ENCODE measurements around the gene IFNE.

Gene IFNE, protein sequence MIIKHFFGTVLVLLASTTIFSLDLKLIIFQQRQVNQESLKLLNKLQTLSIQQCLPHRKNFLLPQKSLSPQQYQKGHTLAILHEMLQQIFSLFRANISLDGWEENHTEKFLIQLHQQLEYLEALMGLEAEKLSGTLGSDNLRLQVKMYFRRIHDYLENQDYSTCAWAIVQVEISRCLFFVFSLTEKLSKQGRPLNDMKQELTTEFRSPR

DNA sequence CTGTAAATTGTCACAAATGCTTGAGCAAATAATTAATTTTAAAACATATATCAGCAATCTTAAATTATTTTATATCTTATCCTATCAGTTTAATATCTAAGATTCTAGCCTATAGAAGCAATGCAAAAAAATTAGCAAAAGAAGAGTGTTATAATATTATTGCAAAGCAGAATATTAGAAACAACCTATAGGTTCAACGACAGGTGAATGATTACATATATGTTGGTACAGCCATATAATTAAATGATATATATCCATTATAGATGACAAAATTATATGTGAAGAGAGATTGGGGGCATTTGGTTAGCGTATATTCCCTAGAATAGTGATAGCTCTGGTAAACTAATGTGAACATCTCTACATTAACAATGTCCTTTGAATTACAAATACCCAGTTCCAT lies at the start of gene IFNE:
Gene IFNE (minus strand): TSS at position 101 of the 400 bp plus-strand sequence. CDS start 619 bp downstream, outside the sequence.
- DNase-seq (ENCODE audit: low read depth in 3 of 3) = no peak

DNA sequence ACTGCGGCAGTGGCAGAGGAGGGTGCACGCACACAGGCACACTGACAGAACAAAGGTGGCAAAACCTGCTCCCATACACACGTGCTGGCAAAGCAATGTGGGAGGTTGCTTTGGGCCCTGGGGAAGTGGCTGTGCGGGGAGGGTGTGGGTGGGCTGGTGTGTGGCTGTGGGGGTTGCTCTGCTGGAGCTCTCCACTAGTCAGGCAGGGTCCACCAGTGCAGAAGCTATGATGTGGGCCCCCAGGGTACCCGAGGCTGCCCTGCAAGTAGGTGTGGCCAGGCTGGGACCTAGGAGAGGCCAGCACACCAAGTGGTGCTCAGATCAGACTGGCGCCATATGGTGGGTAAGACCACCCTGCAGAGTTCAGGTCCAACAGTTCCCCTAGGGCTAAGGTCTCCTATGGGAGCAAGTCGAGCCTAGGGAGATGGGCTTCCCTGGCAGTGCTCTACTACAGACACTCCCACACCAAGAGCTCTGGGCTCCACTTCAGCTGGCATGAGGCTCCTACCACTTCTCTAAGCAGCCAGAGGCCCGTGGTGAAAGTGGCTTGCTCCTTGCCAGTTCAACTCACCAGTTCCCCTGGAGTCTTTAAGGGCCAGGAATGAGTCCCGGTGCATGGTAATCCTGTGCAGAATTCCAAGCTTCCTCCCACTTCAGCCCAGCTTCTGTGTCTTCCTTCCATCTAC lies 46.2 kb upstream of the IFNE start:
- no peak for DNase-seq (ENCODE audit: low read depth in 3 of 3)

DNA sequence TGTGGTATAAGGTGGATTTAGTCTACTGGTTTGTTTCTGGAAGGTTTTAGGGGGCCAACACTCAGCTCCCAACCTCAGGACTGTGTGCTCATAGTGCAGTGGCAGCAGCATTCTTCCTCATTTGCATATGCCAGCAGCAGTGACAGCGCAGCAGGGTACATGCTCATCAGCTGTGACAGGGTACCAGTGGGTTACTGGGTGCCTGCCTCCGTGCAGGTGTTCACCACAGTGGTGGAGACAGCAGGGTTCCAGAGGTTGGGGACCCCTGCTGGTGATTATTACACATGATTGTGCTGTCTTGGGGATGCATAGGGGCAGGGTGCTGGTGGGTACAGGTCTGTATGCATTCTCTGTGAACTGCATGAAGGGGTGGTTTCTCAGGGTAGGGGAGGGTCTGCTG lies 45.5 kb upstream of the IFNE start:
- no peak for DNase-seq (ENCODE audit: low read depth in 3 of 3)

DNA sequence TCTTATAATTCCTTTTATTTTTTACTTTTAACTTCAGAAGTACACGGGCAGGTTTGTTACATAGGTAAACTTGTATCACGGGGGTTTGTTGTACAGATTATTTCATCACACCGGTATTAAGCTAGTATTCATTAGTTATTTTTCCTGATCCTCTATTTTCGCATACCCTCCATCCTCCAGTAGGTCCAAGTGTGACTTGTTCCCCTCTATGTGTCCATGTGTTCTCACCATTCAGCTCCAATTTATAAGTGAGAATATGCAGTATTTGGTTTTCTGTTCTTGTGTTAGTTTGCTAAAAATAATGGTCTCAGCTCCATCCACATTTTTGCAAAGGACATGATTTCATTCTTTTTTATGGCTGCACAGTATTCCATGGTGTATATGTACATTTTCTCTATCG lies 43.1 kb upstream of the IFNE start:
- DNase-seq (ENCODE audit: low read depth in 3 of 3) = no peak

DNA sequence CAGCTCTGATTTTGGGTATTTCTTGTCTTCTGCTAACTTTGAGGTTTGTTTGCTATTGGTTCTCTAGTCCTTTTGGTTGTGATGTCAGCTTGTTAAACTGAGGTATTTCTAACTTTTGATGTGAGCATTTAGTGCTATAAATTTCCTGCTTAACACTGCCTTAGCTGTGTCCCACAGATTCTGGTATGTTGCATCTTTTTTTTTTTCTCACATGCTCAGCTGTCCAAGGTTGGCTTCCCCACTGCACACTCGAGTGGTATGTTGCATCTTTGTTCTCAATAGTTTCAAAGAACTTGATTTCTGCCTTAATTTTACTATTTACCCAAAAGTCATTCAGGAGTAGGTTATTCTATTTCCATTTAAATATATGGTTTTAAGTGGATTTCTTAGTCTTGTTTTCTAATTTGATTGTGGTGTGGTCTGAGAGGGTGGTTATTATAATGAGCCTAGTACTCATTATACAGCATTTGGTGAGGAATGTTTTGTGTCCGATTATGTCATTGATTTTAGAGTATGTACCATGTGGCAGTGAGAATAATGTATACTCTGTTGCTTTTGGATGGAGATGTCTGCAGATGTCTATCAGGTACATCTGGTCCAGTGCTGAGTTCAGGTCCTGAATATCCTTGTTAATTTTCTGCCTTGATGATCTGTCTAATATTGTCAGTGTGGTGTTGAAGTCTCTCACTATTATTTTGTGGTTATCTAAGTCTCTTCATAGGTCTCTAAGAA lies 42.2 kb upstream of the IFNE start:
- DNase-seq (ENCODE audit: low read depth in 3 of 3) = no peak

DNA sequence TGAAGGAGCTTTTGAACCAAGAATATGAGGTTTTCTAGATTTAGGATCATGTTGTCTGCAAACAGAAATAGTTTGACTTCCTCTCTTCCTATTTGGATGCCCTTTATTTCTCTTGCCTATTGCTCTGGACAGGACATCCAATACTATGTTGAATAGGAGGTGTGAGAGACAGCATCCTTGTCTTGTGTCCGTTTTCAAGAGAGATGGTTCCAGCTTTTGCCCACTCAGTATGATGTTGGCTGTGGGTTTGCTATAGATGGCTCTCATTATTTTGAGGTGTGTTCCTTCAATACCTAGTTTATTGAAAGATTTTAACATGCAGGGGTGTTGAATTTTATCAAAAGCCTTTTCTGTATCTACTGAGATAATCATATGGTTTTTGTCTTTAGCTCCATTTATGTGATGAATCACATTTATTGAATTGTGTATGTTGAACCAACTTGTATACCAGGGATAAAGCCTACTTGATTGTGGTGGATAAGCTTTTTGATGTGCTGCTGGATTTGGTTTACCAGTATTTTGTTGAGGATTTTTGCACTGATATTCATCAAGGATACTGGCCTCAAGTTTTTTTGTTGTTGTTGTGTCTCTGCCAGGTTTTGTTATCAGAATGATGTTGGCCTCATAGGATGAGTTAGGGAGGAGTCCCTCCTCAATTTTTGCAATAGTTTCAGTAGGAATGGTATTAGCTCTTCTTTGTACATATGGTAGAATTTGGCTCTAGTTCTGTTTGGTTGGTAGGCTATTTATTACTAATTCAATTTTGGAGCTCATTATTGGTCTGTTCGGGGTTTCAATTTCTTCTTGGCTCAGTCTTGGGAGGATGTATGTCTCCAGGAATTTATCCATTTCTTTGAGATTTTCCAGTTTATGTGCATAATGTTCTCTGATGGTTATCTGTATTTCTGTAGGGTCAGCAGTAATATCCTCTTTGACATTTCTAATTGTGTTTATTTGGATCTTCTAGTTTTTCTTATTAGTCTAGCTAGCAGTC lies 41.2 kb upstream of the IFNE start:
- DNase-seq (ENCODE audit: low read depth in 3 of 3) = no peak

DNA sequence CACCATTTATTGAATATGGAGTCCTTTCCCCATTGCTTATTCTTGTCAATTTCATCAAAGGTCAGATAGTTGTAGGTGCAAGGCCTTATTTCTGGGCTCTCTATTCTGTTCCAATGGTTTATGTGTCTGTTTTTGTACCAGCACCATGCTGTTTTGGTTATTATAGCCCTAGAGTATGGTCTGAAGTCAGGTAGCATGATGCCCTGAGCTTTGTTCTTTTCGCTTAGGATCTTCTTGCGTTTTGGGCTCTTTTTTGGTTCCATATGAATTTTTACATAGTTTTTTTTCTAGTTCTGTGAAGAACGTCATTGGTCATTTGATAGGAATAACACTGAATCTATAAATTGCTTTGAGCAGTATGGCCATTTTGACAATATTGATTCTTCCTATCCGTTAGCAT lies 40.2 kb upstream of the IFNE start:
- DNase-seq (ENCODE audit: low read depth in 3 of 3) = no peak

DNA sequence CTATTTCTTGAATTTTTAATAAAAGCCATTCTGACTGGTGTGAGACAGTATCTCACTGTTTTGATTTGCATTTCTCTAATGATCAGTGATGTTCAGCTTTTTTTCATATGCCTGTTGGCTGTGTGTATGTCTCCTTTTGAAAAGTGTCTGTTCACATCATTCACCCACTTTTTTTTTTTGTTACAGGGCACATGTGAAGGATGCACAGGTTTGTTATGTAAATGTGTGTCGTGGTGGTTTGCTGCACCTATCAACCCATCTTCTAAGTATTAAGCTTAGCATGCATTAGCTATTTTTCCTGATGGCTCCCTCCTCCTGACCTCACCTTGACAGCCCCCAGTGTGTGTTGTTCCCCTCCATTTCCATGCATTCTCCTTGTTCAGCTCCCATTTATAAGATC lies 39.3 kb upstream of the IFNE start:
- DNase-seq (ENCODE audit: low read depth in 3 of 3) = no peak

DNA sequence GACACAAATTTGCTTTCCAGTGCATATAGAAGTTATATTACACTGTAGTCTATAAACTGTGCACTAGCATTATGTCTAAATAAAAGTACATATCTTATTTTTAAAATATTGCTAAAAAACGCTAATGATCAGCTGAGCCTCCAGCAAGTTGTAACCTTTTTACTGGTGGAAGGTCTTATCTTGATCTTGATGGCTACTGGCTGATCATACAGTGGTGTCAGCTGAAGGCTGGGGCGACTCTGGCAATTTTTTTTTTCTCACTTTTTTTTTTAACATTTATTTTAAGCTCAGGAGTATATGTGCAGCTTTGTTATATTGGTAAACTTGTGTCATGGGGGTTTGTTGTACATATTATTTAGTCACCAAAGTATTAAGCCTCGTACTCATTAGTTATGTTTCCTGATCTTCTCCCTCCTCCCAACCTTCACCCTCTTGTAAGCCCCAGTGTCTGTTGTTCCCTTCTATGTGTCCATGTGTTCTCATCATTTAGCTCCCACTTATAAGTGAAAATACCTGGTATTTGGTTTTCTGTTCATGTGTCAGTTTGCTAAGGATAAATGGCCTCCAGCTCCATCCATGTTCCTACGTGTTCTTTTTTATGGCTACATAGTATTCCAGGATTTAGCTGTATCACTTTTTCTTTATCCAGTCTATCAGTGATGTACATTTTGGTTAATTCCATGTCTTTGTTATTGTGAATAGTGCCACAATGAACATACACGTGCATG lies 38.6 kb upstream of the IFNE start:
- DNase-seq (ENCODE audit: low read depth in 3 of 3) = no peak

DNA sequence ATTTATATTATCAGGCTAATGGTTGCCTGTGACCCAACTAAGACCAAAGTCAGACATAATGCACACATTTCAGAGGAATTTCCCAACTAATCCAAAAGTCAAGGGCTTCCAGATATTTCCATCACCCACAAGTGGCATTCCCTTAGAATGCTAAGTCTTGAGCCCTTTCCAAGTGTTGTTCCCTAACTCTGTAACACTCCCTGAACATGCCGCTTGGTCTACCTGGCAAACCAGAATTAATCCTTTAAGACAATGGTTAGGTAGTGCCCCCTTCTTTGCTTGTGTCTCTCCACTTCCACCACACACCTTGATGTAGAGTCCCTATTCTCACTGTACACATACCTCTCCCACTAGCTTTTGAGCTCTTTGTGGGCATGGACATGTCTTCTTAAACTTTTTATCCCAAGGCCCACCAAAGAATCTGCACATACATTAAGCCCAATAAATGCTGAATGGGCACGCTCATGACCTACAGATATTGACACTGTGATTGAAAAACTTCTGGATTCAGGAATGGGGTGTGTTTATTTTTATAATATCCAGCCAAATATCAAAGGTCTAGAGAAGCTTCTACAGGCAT lies 37.8 kb upstream of the IFNE start:
- no peak for DNase-seq (ENCODE audit: low read depth in 3 of 3)

DNA sequence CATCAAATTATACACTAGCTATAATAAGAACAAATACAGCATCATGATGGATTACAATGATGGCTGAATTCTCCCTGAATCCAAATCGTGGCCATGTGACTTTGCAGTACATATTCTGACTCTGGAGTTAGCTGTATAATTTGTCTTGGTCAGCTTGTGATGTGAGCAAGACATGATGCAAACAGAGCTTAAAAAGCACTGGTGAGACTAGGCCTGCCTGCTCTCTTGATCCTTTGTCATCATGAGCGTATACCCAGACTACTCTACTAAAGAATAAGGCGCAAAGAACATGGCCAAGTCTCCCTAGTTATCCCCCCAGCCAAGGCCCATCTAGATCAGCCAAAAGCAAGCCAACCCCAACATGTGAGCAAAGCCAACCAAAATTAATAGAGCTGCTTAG lies 34.7 kb upstream of the IFNE start:
- DNase-seq (ENCODE audit: low read depth in 3 of 3) = no peak

DNA sequence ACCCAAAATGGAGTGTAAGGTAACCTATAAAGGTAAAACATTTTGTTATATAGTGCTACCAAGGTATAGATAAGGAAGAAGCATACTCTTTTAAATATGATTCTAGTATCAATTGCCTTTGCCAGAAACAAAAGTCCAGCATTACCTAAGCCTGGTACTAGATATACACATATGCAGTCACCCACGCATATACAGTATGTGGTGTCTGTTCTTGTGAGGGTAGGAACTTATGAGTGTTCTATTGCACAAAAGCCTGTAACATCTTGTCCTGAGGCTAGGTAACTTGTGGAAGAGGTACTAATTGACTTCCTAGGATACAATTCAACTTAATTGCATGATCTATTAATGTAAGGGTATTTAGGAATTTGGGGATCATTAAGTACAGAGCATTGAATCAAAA lies 31.3 kb upstream of the IFNE start:
- no peak for DNase-seq (ENCODE audit: low read depth in 3 of 3)

DNA sequence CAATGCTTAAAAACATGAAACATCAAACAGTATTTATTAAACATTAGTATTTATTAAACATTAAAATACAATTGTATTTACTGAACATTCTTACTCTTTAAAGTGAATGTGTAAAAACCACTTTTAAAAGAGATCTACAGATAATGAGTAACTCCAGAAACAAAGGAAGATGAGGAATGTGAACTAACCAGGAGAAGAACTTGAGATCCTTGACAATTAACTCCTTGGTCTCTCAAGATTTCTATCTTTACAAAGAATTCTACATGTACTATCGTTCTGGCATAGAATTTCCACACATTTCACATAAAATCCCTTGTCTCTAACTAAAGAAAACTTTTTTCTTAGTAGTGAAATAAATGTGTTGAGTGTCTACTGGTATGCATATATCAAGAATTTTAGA lies 28.7 kb upstream of the IFNE start:
- DNase-seq (ENCODE audit: low read depth in 3 of 3) = no peak

DNA sequence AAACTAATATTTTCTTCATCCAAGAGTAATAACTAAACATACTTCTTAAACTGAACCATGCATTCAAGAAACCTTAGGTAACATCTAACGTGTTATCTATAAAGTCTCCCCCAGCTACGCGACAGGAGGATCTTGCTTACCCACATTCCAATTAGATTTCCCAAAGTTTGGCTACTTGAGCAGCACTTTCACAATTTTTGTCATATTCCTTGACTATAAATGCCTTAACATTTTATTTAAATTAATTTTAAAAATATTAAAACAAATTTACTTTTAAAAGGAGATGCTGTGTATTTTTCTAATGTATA lies 25.3 kb upstream of the IFNE start:
- no peak for DNase-seq (ENCODE audit: low read depth in 3 of 3)

DNA sequence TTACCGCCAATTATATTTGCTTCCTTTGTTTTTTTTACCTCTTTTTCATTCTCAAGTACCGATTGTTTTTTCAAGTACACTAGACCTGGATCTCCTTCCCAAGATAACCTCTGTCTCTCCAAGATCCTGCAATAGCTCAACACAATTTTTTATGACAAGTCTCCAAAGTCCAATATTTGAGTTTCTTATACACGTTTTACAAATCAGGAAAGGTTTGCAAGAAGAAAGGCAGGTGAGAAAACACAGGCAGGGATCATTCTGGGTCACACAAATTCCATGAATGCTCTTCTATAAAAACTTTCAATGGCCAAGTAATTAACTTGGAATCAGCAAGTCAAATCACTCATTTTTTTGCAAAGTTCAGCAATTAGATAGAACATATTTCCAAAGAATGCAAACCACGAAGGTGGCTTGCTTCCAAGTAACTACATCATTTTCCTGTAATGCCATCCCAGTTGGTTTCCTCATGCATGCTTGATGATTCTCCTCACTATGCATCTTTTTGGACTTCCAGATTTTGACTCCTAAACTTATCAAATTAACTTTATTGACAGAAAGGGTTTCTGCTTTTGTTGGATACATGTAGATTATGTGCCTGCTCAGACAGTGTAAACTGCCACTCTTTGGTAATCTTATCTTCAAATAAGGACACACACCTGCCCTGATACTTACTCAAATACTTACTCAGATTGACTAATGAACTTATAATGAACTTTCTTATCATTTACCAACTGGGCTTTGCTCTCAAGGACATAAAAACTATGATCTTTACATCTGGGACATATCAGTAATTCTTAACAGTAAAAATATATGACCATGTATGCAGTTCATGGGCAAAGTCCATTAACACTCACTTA lies 24.7 kb upstream of the IFNE start:
- no peak for DNase-seq (ENCODE audit: low read depth in 3 of 3)

DNA sequence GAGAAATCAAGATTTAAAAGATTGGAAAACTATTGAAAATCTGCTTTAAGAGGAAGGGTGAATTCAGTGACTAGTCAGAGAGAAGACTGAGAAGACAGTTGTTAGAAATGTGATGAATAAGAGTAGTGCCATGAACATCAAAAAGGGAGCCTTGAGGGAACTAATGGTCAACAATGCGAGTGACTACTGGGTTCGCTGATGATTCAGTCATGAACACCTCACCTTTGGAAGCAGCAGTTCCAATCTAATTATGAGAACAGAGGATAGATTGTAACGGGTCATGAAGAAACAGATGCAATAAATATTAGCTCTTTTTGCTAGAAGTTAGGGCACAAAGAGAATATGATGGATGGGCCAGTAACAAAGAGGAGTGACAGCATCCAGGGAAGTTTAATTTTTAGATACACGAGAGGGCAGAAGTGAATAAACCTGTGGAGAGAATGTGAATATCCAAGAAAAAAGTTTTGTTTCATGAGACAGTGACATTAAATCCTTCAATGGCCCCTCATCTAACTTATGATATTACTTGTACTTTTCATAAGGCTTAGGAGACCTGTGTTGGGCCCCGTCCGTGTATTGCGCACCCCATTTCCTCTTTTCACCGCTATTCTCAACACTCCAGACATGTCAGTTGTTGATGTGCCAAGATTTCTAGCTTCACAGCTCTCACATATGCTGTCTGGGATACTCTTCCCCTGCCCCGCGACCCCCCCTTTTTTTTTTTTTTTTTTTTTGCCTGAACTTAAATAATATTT lies 23.5 kb upstream of the IFNE start:
- DNase-seq (ENCODE audit: low read depth in 3 of 3) = no peak

DNA sequence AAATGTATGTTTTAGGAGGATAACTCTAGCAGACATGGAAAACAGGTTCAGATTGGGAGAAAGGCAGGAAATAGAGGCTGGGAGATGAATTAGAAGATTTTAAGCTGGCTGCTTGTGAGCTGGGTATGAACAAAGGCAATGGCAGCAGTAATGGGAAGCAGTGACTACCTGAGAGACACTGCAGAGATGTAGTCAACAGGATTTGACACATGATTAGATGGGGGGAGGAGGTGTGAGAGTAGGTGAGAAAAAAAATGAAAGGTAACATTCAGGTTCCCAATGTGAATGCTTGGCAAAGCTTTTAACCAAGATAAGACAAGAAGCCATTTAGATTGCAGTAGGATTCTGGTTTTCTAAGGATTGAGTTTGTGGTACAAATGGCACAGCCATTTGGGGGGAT lies 22.8 kb upstream of the IFNE start:
- DNase-seq (ENCODE audit: low read depth in 3 of 3) = no peak

DNA sequence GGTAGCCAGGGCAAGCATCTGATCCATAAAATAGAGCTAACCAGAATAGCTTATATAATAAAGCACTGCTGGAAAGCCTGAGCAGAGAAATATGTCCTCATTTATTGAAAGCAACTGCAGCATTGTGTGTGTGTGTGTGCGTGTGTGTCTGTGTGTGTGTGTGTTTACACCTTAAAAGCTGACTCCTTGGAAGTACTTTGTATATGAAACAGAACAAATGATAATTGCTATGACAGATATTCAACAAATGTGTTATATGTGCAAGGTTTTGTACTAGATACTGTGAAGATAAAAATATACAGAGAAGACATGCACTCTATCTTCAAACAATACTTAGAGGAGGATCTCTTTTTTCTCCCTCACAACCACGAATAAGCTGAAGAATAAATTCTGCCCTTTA lies 22.0 kb upstream of the IFNE start:
- DNase-seq (ENCODE audit: low read depth in 3 of 3) = no peak

DNA sequence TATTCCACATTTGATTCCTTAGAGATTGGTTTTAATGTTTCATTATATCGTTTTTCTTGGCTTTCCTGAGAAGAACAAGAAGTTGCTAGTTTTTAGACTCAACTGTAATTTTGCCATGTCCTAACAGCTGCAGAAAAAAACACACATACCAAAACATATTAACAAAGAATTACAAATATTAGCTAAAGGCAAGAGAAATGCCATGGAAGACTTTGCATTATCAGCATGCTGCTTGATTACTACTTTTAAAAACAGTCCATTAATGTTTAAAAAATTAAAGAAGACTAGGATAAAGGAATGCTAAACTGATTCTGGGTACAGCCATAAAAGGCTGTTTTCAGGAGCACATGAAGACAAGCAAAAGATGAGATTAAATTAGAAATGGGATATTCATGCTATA lies 20.5 kb upstream of the IFNE start:
- DNase-seq (ENCODE audit: low read depth in 3 of 3) = no peak
